Testis (tissue), 2 donors: ENCODE data around the gene GLIS1.

Experiments used
- POLR2A ChIP-seq: fragments of 450-650 bp; IDR thresholded peaks from one replicate; pipeline ENCODE4 v1.6.1; 2017; ENCODE audit warnings: antibody characterized with exemption, mild to moderate bottlenecking, moderate library complexity
- TF ChIP-seq, protein P1 (sequence below), 3 experiments: fragments of 450-650 bp in 2 of 3; fragments of 200-600 bp in 1 of 3; sonication (generic) in 1 of 3; IDR thresholded peaks; one replicate each; pipeline ENCODE4 v1.5.1; 2016 to 2019; ENCODE audit warnings: antibody characterized with exemption in 3 of 3, mild to moderate bottlenecking in 2 of 3, moderate library complexity in 1 of 3

DNA sequence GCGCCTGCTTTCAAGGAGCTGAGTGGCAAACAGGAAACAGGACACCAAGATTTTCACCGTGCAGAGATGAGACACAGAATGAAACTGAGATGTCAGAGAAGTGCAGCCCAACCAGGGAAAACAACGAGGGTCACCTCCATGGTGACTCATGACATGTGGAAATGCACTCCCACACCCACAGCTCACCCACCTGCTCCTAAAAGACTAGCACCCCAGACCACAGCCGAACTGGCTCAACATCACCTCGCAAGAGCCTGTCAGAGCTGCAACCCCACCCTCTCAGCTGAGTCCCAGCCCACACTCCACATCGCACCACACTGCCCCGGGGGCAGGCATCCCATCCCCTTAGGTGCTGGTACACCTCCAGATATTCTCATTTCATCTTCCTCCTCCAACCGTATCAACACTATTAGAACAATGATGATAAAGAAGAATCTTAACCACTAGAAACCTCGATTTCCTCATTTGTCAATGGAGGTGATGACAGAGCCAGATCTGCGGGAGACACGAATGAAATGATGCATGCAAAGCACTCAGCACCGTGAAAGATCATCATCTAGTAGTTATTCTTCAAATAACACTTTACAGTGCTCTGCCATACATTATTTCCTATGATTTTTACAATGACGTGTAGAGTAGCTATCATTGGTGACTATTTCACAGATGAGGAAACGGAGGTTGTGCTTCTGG is 176.5 kb downstream of the GLIS1 start:
- TF ChIP-seq, protein P1, sequence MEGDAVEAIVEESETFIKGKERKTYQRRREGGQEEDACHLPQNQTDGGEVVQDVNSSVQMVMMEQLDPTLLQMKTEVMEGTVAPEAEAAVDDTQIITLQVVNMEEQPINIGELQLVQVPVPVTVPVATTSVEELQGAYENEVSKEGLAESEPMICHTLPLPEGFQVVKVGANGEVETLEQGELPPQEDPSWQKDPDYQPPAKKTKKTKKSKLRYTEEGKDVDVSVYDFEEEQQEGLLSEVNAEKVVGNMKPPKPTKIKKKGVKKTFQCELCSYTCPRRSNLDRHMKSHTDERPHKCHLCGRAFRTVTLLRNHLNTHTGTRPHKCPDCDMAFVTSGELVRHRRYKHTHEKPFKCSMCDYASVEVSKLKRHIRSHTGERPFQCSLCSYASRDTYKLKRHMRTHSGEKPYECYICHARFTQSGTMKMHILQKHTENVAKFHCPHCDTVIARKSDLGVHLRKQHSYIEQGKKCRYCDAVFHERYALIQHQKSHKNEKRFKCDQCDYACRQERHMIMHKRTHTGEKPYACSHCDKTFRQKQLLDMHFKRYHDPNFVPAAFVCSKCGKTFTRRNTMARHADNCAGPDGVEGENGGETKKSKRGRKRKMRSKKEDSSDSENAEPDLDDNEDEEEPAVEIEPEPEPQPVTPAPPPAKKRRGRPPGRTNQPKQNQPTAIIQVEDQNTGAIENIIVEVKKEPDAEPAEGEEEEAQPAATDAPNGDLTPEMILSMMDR (IDR thresholded peaks at IDR 0.05), result no peak
- no peak for TF ChIP-seq POLR2A
